LoVo (cell line): ENCODE data around the gene SLC24A4.

Experiments used
- DNase-seq: peaks from one replicate; pipeline ENCODE4 v3.0.0-alpha.2; 2016; ENCODE audit warnings: low spot score

Gene SLC24A4

GRCh38 chr14:92481386-92481785, 158.4 kb downstream of the SLC24A4 start:
- no peak for DNase-seq

GRCh38 chr14:92481811-92482555, 159.0 kb downstream of the SLC24A4 start:
- no peak for DNase-seq

- no peak for DNase-seq
These were observed 159.8 kb downstream of the SLC24A4 start for GRCh38 chr14:92482621-92483319.

GRCh38 chr14:92484132-92484823, 161.3 kb downstream of the SLC24A4 start:
- no peak for DNase-seq

- no peak for DNase-seq
These were observed 163.9 kb downstream of the SLC24A4 start for GRCh38 chr14:92486881-92487280.

- no peak for DNase-seq
These were observed 164.7 kb downstream of the SLC24A4 start for GRCh38 chr14:92487513-92488133.

- no peak for DNase-seq
These were observed 166.7 kb downstream of the SLC24A4 start for GRCh38 chr14:92489394-92490238.

GRCh38 chr14:92490239-92490959, 167.4 kb downstream of the SLC24A4 start:
- no peak for DNase-seq

GRCh38 chr14:92491782-92492181, 168.8 kb downstream of the SLC24A4 start:
- no peak for DNase-seq

GRCh38 chr14:92492258-92492657, 169.3 kb downstream of the SLC24A4 start:
- no peak for DNase-seq

- no peak for DNase-seq
These were observed 170.1 kb downstream of the SLC24A4 start for GRCh38 chr14:92493024-92493423.

GRCh38 chr14:92493492-92493891, 170.5 kb downstream of the SLC24A4 start:
- no peak for DNase-seq

- no peak for DNase-seq
These were observed 171.5 kb downstream of the SLC24A4 start for GRCh38 chr14:92494512-92494911.

GRCh38 chr14:92495027-92495426, 172.1 kb downstream of the SLC24A4 start:
- no peak for DNase-seq

GRCh38 chr14:92496191-92496857, 173.4 kb downstream of the SLC24A4 start:
- no peak for DNase-seq

- DNase-seq, result no peak
These were observed 174.4 kb downstream of the SLC24A4 start for GRCh38 chr14:92497391-92497790.

GRCh38 chr14:92499234-92499633, 176.3 kb downstream of the SLC24A4 start:
- no peak for DNase-seq

GRCh38 chr14:92500491-92500941, 177.6 kb downstream of the SLC24A4 start:
- no peak for DNase-seq

GRCh38 chr14:92501891-92502351, 179.0 kb downstream of the SLC24A4 start:
- peak; percentile 7 for DNase-seq
